Activated CD4-positive, alpha-beta T cell treated with anti-CD3 and anti-CD28 coated beads, Interleukin-2, Interleukin-6, amounts not matched to agents 100 ng/mL and 50 ng/mL, durations not matched to agents 16 hours and 8 hours (primary cell): ENCODE data around the gene RIN2.
"Not testable (repeated sequence)": the region's sequence is repeated elsewhere in the genome, so short reads cannot be mapped to it uniquely, and the experiment has no call there.

ENCODE experiments used
- DNase-seq: peaks from one replicate; pipeline ENCODE4 v3.0.0-alpha.2; 2020

Gene RIN2

DNA sequence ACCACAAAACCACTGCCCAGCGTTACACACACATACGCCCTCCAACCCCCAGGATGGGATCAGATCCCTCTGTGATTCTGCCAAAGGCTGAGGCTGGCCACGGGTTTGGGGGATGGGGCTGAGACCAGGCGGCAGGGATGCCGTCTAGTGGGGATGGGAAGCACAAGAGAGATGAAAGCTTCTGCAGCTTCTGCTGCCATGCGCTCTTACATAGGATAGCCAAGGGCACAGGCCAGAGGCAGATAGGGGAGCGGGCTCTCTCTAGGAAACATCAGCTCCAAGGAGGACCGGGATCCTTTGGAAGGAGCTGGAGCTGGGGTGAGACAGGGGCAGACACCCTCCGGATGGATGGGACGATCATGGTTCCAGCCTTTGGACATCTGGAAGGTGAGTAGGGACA lies 18.7 kb upstream of the RIN2 start:
- DNase-seq: no peak

DNA sequence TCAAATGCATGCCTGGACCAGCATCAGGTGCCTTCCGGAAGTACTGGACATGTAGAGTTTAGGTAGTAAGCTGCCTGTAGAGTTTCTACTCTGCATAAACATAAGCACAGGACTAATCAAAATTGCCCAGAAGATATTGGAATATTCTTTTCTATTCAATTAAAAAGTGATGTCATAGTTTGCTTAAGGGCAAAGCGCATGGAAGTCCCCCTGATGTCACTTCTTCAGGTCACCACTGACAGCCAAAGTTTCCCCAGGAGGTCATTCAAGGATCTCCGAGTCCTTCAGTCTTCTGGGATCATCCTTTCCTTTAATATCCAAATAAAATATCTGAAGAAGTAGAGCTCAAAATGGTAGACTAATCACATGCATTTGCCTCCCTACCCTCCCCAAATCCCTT lies 17.5 kb upstream of the RIN2 start:
- DNase-seq: no peak

DNA sequence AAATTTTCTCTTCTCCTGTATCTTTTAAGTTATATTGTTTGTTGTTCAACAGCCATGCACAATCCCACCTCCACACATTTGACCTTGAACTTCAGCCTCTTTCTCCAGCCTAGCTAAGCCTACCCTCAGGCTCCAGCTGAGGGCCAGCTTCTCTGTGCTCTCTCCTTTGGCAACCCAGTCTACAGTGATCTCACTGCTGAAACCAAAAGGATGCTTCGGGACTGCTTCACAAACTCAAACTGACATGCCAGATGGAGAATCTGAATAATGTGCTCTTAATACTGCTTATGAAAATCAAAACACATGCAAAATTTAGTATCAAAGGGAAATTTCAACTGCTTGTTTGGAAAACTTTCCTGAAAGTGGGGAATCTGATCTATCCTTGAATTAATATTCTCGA lies 16.1 kb upstream of the RIN2 start:
- no peak for DNase-seq

DNA sequence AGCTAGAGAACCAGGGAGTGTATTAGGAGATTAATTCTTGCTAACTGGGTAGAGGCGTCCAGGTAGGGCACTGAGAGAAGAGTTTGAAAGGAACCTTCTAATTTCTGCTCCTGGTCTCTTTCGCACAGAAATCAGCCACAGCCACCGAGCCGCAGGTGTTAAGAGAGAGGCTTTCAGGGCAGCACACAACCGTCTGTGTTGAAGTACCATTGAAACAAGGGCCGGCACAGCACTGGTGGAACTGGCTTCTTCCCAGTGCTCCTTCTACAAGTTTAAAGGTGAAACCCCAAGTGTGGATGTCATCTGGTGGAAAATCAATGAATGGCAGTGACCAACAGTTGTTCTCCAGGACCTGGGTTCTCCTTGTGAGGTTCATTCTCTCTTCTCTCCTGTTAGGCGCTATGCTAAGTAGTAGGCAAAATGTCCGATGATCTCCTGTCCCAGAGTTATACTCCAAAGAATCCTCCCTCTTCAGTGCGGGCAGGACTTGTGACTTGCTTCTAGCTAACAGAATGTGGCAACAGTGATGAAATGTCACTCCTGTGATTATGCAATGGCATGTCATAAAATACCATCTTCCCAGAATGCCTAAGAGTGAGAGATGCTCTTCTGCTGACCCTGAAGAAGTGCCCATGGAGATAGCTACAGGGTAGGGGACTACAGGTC lies 15.0 kb upstream of the RIN2 start:
- DNase-seq: no peak

DNA sequence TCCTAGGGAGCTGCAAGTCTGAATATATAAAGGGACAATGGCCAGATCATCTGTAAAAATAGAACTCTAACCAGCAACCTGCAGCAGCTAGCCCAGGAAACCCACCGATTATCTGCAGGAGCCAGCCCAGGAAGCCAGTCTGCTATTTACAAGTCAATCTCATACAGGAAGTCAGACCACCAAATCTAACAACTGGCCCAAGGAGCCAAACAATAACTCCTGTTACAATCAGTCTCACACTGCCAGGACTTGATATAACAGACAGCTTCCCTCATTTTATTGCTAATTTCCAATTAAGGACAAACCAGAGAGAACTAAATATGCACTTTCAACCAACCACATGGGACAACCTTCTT lies 14.4 kb upstream of the RIN2 start:
- no peak for DNase-seq

DNA sequence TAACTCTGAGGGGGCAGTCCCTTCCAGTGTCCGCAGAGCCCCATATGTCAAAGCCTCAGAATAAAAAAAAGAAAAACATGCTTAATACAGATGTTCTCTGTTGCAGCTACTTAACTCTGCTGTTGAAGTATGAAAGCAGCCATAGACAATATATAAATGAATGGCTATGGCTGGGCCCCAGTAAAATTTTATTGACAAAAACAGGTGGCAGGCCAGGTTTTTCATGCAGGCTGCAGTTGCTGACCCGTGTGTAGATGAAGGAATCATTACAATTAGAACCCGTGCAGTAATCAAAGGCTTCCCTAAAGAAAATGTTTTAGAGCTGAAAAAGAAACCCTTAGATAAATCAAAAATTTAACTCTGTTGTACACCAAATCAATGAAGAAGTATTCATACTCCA lies 13.0 kb upstream of the RIN2 start:
- no peak for DNase-seq

DNA sequence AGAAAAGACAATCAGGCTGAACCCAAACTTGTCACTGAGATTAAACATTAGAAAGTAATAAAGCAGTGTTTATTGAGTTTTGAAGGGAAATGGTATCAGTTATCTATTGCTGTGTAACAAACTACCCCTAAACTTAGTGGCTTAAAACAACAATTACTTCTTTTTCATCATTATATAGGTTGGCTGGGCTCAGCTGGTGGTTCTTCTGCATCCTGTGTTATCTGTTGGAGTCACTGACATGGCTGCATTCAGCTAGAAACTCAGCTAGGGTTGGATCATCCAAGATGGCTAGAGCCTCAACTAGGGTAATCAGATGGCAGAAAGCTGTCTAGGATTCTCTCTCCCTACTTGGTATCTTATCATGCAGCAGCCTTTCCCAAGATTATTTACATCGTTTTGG lies 12.5 kb upstream of the RIN2 start:
- DNase-seq: no peak

DNA sequence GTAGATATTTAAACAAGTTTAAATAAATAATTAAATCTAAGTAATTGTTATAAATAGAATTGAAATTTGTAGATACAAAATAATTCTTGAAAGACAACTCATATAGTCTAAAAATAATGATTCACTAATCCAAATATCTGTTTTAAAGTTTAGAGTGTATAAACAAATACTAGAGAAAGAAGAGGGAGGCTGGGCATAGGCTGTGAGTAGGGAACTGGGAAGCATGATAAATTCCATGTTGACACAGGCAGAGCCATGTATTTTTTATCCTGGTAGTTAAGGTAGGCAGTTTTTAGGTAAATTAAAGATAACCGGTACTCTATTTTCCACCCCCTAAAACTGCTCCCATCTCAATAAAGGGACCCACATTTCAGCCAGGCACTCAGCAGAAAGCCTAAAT lies 11.7 kb upstream of the RIN2 start:
- DNase-seq: no peak

DNA sequence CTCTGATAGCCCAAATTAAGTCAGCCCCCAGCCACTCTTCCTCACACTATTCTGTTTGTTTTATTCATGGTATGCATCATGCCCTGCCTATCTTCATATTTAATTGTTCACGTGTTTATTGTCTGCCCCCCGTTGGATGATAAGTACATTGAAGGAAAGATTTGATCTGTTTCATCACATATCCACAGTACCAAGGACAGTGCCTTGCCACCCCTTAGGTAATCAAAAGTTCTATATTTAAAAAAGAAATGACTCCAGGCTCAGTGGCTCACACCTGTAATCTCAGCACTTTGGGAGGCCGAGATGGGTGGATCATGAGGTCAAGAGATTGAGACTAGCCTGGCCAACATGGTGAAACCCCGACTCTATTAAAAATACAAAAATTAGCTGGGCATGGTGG lies 10.2 kb upstream of the RIN2 start:
- no peak for DNase-seq

DNA sequence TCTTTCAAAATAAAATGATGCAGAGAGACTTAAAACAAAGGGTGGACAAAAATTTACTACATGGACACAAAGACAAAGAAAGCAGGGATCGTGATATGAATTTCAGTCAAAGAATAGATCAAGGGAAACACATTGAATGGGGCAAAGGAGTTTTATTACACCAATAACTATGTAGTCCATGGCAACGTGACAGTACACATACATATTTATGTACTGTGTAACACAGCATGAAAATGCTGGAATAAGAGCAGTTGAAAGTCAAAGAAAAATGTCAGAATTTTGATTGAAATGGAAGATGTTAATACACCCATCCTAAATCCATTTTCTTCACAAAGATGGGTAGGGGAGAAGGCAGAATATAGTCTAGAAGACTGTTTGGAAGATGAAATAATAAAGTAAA lies 9.4 kb upstream of the RIN2 start:
- DNase-seq: no peak

DNA sequence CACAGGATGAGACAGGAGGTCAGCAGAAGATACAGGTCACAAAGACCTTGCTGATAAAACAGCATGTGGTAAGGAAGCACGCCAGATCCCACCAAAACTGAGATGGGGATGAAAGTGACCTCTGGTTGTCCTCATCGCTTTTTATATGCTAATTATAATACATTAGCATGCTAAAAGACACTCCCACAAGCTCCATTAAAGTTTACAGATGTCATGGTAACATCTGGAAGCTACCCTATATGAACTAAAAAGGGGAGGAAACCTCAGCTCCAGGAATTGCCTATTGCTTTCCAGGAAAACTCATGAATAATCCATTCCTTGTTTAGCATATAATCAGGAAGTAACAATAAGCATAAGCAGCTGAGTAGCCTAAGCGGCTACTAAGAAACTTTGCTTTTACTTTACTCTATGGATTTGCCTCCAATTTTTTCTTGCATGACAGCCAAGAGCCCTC lies 8.4 kb upstream of the RIN2 start:
- DNase-seq: no peak

DNA sequence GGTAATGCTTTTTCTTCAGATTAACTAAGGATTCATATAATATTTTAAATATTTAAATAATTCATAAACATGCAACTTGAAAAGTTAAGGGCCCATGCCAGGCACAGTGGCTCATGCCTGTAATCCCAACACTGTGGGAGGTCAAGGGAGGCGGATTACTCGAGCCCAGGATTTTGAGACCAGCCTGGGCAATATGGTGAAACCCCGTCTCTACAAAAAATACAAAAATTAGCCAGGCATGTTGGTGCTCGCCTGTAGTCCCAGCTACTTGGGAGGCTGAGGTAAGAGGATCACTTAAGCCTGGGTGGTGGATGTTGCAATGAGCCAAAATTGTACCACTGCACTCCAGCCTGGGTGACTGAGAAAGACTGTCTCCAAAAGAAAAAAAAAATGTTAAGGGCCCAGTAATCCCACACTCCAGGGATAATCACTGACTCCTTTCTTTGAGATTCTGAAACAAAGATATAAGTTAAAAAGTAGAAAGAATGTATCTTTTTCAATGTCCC lies 7.9 kb upstream of the RIN2 start:
- DNase-seq: no peak

DNA sequence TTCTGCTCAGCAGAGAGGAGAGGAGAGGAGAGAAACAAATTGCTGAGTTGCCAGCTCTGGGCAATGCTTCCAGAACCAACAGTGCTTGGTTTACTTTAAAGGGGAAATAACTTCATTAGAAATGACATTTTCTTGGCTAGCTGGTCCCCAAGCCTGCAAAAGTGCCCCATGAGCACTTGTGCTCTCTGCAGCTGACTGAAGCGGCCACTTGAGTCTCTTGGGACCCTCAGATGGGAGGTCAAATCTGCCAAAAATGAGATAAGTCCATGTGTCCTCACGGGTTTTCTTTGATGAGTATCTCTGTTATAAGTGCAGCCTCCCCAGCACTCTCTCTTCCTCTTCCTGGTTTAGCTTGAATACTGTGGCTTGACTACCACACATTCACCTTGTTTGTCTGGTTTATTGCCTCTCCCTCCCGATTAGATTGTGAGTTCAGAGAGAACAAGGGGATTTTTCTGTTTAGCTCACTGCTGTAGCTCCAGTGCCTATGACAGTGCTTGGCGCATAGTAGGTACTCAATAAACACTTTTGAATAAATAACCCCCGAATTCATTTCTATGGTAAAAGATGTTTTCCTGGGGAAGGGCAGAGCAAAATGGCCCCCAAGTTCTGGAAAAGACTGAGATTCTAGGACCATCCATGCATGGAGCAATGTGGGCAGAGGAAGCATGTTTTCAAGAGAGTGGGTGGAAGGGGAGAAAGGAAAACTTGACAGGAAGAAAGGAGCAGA lies 7.0 kb upstream of the RIN2 start:
- DNase-seq: no peak

DNA sequence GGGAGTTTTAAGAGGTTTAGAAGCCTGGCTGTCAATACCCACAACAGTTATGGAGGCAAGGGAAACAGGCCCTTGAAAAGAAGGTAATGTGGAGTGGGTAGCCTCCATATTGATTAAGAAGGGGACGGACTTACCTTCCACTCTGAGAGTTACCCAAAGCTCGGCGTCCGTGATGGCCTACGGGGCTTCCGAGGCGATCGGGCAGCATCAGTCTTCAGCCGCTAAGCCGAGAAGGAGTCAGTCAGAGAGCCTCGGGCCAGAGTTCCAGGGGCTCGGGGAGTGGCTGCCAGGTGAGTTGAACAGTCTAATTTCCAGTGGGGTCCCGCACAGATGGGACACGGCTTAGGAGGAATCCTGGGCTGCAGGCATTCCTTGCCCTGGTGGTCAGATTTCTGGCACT lies 3.9 kb upstream of the RIN2 start:
- DNase-seq: not testable (repeated sequence)

DNA sequence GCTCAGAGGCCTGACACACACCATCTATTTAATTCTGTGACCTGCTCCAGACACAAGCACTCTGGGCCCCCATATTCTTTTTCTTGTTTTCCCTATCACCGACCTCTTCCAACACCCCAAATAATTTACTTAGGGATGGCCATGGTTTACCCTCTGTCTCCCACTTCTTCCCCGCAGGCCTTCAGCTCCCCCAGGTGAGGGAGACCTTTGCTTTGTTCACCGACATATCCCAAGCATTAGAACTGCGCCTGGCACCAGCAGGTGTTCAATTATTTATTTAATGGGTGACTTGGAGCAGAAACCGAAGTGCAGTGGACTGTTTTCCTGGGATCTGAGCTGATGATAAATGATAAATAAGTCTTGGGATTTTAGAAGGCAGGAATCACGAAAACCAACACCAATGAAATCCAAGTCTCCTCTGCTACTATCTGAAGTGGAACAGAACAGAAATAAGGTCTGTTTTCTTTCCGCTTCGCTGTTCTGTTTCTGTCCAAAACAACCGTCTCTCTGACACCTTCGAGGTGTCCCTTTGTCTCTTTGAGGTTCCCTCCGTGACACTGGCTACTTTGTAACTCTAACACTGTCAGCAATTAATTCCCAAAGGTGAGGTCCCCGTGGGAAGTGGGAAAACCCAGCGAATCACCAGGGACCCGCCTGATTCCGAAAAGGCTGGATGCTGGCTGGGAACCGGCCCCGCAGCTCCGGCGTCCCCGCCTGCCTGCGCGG lies 1.1 kb upstream of the RIN2 start:
- no peak for DNase-seq

DNA sequence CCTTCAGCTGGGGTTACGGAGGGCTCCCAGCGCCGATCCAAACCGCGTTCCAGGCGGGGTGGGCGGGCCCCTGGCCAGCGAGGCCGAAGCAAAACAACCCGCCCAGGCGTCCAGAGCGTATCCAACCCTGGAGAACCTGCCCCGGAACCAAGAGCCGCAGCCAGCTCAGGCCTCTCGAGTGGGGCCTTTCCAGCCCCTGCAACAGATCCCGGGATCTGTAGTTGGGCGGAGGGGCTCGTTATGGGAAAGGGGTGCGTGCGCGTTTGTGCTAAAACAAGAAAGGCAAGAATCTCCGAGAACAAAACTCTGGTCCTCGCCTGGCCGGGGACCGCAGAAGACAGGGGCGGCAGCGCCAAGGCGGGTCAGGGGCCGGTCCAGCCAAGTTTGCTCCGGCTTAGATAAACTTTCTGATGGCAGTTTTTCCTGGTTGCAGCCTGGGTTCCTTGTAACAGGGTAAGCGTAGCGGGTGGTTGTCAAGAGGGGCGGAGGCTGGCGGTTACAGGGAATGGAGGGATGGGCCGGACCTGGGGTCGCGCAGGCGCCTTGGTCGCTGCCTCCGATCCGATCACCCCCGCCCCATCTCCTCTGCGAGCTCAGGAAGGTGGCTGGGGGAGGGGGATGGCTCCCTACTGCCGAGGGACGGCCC lies 448 bp upstream of the RIN2 start:
- no peak for DNase-seq

DNA sequence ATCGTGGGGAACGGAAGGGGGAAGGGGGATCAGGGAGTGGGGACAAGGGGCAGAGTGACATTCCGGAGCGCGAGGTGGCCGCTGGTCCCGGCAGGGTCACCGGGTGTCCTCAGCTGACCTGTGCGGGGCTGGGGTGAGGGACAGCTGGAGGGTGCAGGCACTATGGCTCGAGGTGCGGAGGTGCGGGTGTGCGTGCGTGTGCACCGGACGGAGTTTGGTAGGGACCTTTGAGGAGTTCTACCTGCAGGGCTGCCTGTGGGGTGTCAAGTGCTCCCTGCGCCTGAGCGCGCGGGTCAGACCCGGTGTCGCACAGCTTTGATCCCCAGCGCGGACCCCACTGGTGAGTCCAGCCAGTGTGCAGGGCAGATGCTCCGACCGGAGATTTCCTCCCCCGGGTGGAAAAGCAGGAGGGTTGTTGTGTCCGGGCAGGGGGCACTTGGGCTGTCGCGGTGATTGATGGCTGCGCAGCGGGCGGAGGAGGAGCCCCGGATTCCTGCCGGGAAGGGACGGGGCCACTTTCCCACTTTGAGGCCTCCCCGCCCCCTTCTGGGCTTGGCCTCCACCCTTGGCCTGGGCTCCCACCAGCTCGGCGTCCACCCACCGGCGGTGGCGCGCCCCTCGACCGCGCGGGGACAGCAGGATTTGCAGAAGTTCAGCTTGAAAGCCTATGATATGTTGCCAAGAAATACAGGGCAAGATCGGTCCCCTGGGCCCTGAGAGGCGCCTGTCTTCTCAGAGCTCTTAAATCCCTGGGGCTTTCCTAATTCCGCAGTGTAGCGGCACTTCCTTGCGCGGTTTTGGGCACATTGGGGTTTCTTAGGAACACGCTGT lies 658 bp downstream of the RIN2 start:
- DNase-seq: no peak

DNA sequence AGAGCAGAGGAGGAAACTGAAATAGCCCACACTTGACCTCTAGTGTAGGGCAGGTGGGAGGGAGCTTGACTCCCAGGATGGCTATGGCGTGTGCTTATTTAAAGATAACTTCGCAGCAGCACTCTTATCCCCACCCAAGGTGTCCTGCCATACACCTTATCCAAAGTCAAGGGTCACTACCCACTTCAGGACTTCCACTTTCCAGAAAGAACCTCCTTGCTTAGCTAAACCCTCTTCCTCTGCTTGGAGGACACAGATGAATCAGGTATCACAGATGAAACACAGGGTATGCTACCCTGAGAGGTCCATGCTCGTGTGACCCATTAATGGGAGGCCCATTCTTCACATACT lies 2.3 kb downstream of the RIN2 start:
- no peak for DNase-seq

DNA sequence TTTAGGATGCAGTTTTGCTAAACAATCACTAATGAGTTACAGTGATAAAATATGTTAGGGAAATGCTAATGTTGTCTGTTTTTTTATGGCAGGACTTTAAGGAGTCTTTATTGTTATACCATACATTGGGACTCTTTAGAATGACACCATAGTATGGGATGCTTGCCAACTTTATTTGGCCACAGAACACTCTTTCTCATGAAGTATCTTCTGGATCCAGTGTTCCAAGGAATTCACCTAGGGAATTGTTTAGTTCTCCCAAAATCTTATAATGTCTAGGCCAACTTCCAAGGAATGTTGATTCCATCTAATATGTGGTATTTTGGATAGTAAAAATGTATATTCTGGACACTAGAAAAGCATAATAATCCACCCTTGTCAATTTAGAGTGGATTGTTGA lies 3.3 kb downstream of the RIN2 start:
- no peak for DNase-seq

DNA sequence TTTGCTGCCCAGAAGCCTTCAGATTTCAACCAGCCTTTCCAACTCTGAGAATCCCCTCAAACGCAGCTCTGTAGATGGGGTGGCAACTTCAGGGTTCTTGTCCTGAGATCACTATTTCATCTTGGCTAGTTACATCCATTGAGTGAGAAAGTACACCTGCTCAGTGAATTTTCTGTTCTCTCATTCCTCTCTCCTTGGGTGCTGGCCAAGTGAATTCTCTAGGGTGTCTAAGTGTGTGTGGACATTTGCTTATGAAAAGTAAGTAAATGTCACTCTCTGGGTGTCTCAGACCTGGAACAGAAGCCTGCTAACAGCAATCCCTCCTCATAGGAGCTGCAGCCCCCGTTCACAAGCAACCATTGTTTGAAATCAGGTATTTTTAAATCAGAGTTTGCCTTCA lies 3.8 kb downstream of the RIN2 start:
- DNase-seq: no peak

DNA sequence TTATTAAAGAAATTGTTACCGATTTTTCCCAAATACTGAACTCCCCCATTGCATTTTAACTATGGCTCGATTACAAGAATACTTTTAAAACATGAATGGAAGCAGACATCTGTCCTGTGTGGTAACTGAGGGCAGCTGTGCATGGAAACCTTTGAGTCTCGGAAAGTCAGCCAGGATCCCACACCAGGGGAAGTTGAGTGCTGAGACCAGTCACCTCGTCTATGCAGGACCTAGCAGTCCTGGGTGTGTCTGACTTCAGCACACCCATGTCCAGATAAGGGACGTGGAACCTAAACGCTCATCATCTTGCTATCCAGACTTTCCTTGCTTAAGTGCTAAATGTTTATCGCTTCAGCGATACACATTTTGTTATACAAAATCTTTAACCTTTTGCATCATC lies 6.1 kb downstream of the RIN2 start:
- DNase-seq: no peak

DNA sequence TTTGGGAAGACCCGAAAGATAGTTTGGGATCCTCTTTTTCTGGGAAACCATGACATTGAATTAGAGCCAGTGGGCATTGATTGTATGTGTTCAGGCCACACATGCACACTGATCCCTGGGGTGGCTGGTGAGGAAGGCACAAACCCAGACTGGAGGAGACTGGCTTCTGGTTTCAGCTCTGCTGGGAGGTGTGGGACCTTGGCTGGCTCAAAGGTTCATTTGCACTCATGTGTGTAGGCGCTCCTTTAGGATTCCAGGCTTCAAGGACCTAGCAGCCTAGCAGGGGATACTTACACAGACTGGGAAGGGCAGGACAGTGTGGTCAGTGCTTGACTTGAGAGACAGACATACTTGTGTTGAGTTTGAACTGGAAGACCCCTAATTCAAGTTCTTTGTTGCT lies 7.2 kb downstream of the RIN2 start:
- DNase-seq: no peak

DNA sequence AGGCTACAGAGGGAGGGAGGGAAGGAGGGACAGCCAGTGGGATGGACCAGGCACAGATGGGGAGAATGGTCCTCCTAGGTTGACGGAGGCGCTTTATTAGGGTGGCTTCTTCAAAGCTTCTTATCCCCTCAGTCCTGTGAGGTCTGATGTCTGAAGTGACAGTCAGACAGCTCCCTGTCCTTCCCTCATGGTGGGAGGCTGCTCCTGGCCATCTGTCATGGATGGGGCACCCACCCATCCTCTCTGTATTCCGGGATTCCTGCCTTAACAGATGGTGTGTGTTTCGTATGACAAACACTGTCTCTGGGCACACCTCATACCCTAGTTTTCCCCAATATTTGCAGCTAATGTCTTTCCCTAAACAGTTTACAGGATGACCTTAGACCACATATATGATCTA lies 7.9 kb downstream of the RIN2 start:
- no peak for DNase-seq
